ENCODE data around the gene EMP3. TPM values are rescaled to one million over a fixed set of nuclear protein-coding genes. Genes with fewer than 3 reads are reported as not detected.

Gene EMP3
- total RNA-seq, 1 donor from 2014 or later = 309 TPM

Other genes with a start within 250 kb of the EMP3 start
- gene PLA2G4C, start 214.7 kb upstream of the EMP3 start, total RNA-seq = 14.9 and 16.6 TPM in 2 replicates
- gene LIG1, start 155.2 kb upstream of the EMP3 start, total RNA-seq = 41.8 and 42.9 TPM in 2 replicates
- 5.7 and 8.6 TPM in 2 replicates for gene ZSWIM9, start 154.9 kb upstream of the EMP3 start, total RNA-seq
- 103 and 109 TPM in 2 replicates for gene CARD8, start 69.6 kb upstream of the EMP3 start, total RNA-seq
- gene ZNF114, start 55.5 kb upstream of the EMP3 start, total RNA-seq = 1.5 and 1.6 TPM in 2 replicates
- 10.2 and 10.5 TPM in 2 replicates for gene TMEM143, start 38.4 kb downstream of the EMP3 start, total RNA-seq
- not detected in 2 replicates for gene SYNGR4, start 38.8 kb downstream of the EMP3 start, total RNA-seq
- gene KDELR1, start 66.0 kb downstream of the EMP3 start, total RNA-seq = 50.8 and 51.9 TPM in 2 replicates
- 0.93 and 1.2 TPM in 2 replicates for gene GRIN2D, start 68.1 kb downstream of the EMP3 start, total RNA-seq
- 63.4 and 71.4 TPM in 2 replicates for gene GRWD1, start 120.4 kb downstream of the EMP3 start, total RNA-seq
- gene KCNJ14, start 130.0 kb downstream of the EMP3 start, total RNA-seq = 1.7 and 2.2 TPM in 2 replicates
- 35.6 and 40.5 TPM in 2 replicates for gene CYTH2, start 143.8 kb downstream of the EMP3 start, total RNA-seq
- 0.60 and 0.66 TPM in 2 replicates for gene LMTK3, start 186.3 kb downstream of the EMP3 start, total RNA-seq
- gene SULT2B1, start 226.6 kb downstream of the EMP3 start, total RNA-seq = not detected in 2 replicates